ENCODE measurements around the gene FAM118B. TPM values are rescaled to one million over a fixed set of nuclear protein-coding genes. Genes with fewer than 3 reads are reported as not detected.

FAM118B gene
- total RNA-seq, 2 donors from 2014 or later = 6.7 to 36.9 TPM

- H3K27me3 ChIP-seq = no peaks in the 10 kb centered on the region
- H3K9me3 ChIP-seq = no peaks in the 10 kb centered on the region
- peak; percentile 100 for DNase-seq
- peak; percentile 98 for ATAC-seq
- H3K36me3 ChIP-seq (replicated peaks in 1 of 2; ENCODE audit: insufficient read depth in 1 of 2, low read depth in 2 of 2) = peaks cover 20 to 26% of the 10 kb centered on the region in 2 donors
- intact Hi-C loops (cut with DNase I) = no loop called here
- peaks cover 24% of the 10 kb centered on the region for H3K4me1 ChIP-seq
- H3K4me3 ChIP-seq = peak within 1 kb of the TSS; percentile 68 to 88
- peak; percentile 86 to 94 (median 94) for TF ChIP-seq POLR2A (IDR thresholded peaks at IDR 0.05)
- TF ChIP-seq, protein P1, sequence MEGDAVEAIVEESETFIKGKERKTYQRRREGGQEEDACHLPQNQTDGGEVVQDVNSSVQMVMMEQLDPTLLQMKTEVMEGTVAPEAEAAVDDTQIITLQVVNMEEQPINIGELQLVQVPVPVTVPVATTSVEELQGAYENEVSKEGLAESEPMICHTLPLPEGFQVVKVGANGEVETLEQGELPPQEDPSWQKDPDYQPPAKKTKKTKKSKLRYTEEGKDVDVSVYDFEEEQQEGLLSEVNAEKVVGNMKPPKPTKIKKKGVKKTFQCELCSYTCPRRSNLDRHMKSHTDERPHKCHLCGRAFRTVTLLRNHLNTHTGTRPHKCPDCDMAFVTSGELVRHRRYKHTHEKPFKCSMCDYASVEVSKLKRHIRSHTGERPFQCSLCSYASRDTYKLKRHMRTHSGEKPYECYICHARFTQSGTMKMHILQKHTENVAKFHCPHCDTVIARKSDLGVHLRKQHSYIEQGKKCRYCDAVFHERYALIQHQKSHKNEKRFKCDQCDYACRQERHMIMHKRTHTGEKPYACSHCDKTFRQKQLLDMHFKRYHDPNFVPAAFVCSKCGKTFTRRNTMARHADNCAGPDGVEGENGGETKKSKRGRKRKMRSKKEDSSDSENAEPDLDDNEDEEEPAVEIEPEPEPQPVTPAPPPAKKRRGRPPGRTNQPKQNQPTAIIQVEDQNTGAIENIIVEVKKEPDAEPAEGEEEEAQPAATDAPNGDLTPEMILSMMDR (IDR thresholded peaks at IDR 0.05) = no peak
- 0% methylated on average over 19 to 48 of the region's 64 CpGs for WGBS, 2 donors
- H3K27ac ChIP-seq = peak within 1 kb of the TSS; percentile 85 to 91 (median 88)
These were observed 57.4 kb downstream of the FAM118B start, which contains the start of the genes FOXRED1 and SRPRA for GRCh38 chr11:126268708-126269579. Gene FOXRED1, plus strand, starts transcription at chr11:126269154. Its CDS starts 53 bp downstream, at chr11:126269207. Gene SRPRA, minus strand, starts transcription at chr11:126268895. Its CDS starts 91 bp downstream, at chr11:126268804.

- Histone ChIP-seq H3K27me3 (no peaks in the 10 kb centered on the region), H3K9me3 (no peaks in the 10 kb centered on the region), H3K36me3 (replicated peaks in 1 of 2; ENCODE audit: insufficient read depth in 1 of 2, low read depth in 2 of 2) (no peaks in the 10 kb centered on the region), H3K4me3 (no peak overlapping the region), H3K4me1 (peaks cover 7% of the 10 kb centered on the region), H3K27ac (no peak overlapping the region)
- 84 to 93% methylated on average over 8 to 11 of the region's 11 CpGs for WGBS, 2 donors
- ATAC-seq (no peak), DNase-seq (no peak)
- TF ChIP-seq POLR2A (IDR thresholded peaks at IDR 0.05) = no peak
- TF ChIP-seq, protein P1 (IDR thresholded peaks at IDR 0.05) = no peak
- intact Hi-C loops (cut with DNase I) = no loop called here
These were observed 65.7 kb downstream of the FAM118B start for GRCh38 chr11:126277322-126277721.

DNA sequence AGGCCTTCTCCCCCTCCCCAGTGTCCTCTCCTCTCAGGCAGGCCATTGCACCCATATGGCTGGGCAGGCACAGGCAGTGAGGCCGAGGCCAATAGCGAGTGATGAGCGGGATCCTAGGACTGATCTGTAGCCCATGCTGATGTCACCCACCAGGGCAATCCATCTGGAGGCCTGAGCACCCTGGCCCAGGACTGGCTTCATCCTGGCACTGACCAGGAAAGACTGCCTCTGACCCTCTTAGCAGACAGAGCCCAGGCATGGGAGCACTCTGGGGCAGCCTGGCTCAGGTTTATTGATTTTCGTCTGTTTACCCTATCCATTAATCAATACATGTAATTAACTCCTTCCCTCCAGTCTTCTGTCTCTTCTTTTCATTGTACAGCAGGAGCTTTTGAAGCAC lies 66.2 kb downstream of the FAM118B start:
- Histone ChIP-seq H3K4me3 (no peak overlapping the region), H3K27ac (no peak overlapping the region), H3K36me3 (replicated peaks in 1 of 2; ENCODE audit: insufficient read depth in 1 of 2, low read depth in 2 of 2) (no peaks in the 10 kb centered on the region), H3K9me3 (no peaks in the 10 kb centered on the region), H3K4me1 (peaks cover 9% of the 10 kb centered on the region), H3K27me3 (no peaks in the 10 kb centered on the region)
- ATAC-seq = no peak
- no peak for TF ChIP-seq POLR2A (IDR thresholded peaks at IDR 0.05)
- TF ChIP-seq, protein P1 (IDR thresholded peaks at IDR 0.05) = no peak
- no peak for DNase-seq
- intact Hi-C loops (cut with DNase I) = no loop called here
- 60 to 71% methylated on average over 2 to 4 of the region's 4 CpGs for WGBS, 2 donors

DNA sequence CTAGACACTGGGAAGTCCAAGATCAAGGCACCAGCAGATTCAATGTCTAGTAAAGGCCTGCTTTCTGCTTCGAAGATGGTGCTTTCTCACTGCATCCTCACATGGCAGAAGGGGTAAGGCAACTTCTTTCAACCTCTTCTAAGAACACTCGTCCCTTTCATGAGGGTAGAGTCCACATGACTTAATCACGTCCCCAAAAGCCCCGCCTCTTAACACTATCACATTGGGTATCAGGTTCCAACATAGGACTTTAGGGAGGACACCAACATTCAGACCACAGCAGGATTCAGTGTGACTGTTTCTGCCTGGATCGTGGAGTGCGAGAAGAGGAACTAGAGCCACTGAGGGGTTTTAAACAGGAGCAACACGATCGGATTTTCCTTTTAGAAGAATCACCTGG lies 67.6 kb downstream of the FAM118B start:
- DNase-seq (no peak), ATAC-seq (no peak)
- Histone ChIP-seq H3K36me3 (replicated peaks in 1 of 2; ENCODE audit: insufficient read depth in 1 of 2, low read depth in 2 of 2) (no peaks in the 10 kb centered on the region), H3K27me3 (no peaks in the 10 kb centered on the region), H3K27ac (no peak overlapping the region), H3K4me1 (peaks cover 18% of the 10 kb centered on the region), H3K4me3 (no peak overlapping the region), H3K9me3 (no peaks in the 10 kb centered on the region)
- intact Hi-C loops (cut with DNase I) = no loop called here
- TF ChIP-seq, protein P1 (IDR thresholded peaks at IDR 0.05) = no peak
- TF ChIP-seq POLR2A (IDR thresholded peaks at IDR 0.05) = no peak
- 73 to 80% methylated on average over 8 of the region's 8 CpGs for WGBS, 2 donors

Measured in body of pancreas (tissue), 4 donors.